ENCODE data around the gene NR4A1.

NR4A1 gene

DNA sequence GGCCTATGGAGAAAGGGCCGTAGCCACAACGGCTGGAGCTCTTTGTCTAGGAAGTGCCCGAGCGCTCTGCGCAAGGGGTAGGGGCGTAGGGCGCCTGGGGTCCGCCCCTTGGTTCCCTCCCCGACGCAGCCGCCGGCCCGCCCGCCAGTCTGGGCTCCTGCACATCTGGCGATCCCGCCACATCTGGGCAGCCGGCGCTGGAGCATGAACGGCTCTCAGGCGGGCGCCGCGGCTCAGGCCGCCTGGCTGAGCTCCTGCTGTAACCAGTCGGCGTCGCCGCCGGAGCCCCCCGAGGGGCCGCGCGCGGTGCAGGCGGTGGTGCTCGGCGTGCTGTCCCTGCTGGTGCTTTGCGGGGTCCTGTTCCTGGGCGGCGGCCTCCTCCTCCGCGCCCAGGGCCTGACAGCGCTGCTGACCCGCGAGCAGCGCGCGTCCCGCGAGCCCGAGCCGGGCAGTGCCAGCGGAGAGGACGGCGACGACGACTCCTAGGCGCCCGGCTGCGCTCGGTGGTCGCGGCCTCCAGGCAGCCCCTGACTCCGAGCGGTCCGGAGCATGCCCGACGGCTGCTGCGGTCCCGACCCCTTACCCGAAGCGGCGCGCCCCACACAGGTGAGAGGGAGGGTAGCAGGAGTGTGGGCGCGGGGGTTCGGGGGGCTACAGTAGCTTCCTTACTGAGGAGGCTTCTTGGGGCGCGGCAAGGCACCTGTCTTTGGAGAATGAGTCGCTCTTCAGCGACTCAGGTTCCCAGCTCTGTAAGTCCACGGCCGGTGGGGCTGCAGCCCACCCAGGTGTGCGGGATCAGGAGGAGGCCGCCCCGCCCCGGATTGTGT lies 28.5 kb downstream of the NR4A1 start, which contains the start of gene SMIM41:
SMIM41 (plus strand) TSS at position 129 of the 827 bp plus-strand sequence; CDS start at position 205, 76 bp downstream.
- no peak for DNase-seq (ENCODE audit: low read depth in 2 of 2)

DNA sequence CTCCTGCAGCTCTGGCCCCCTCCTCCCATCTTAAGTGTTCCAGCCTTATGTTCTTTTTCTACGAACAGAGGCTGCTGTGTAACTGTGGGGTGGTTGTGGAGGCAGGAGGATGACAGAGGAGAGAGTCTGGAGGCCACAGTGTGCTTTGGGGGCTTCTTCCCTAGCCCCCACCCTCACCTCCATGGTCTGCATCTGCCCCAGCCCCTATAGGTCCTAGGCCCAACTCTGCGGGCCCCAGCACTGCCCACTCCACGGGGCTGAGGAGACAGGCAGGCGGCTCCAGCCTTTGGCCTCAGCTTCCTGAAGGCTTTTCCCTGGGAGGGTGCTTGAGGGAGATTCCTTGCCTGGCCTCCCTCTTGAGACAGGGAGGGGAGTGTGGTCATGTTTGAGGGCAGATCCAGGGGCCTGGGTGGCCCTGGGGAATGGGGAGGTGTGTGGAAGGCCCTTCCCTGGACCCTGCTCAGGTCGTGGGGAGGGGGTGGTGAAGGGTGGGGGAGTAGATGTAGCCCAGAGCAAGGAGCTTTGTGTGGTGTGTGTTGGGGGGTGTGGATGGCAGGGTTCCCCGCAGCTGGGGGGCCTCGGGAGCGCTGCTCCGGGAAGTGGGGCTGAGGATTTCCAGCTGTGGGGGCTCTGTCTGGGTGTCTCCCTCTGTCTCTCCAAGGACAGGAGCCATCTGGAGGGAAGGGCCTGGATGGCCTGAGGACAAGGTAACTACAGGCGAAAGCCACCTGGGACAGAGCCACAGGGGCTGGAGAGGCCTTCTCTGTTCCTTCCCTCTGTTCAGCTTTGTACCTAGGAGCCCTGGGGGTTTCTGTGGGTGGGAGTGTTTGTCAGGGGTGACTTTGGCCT lies 29.4 kb downstream of the NR4A1 start:
- DNase-seq (ENCODE audit: low read depth in 2 of 2) = no peak

DNA sequence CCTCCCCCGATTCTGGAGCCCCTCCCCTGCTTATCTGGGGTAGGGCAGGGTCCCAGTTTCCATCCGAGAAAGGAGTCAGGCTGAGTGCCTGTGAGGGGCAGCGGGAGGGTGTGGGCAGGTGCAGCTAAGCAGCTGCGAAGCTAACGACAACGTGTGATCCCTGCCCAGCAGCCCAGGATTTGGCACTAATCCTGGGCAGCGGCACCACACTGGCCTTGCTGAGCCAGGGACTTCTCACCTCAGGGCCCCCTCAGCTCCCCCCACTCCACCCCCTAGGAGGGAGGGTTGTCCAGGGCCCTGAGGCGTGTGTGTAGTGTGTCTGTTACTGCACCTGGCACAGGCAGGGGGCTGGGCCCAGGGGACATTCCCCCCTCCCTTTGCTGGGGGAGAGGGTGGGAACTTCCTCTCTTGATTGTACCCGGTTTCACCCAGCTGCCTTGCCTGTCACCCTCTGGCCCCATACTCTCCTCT lies 30.1 kb downstream of the NR4A1 start:
- DNase-seq (ENCODE audit: low read depth in 2 of 2) = no peak

DNA sequence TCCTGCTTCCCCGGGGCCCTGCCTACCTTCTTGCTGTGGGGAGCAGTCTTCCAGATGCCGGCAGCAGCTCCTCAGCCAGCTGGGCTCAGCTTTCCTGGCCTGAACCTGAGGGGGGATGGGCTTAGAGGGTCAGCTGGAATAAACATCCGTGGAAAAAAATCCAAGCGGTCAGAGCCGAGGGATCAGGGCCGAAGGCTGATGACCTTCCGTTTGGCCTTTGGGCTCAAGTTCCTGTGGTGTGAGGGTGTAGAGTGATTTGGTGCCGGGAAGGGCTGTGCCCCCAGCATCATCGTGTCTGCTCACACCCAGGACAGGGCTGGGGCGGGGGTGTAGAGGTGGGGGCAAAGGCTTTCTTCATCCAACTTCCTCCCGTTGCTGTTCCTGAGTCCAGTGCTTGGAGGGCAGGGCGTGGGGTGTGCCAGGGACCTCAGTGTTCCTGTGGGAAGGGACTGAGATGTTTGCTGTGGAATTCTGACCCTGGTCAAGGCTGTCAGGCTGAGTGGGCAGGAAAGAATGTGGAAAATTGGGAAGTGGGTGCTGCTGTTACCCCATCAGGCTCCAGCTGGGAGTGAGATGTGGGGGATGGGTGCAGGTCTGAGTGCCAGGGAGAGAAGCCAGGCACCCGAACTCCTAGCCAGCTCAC lies 30.9 kb downstream of the NR4A1 start:
- DNase-seq (ENCODE audit: low read depth in 2 of 2) = no peak

DNA sequence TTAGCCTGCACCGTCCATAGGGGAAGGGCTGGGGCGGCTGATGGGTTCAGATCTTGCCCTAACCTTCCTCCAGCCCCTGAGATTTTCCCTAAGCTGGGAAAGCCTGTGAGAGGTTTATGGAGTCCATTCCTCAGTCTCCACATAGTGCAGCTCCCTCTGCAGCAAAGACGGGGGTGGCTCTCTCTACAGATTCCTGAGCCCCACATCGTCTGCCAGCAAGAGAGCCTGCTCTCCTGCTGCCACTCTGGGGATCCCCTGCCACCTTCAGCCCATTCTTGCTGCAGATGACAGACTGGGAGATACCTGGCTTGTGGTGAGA lies 31.4 kb downstream of the NR4A1 start:
- no peak for DNase-seq (ENCODE audit: low read depth in 2 of 2)

DNA sequence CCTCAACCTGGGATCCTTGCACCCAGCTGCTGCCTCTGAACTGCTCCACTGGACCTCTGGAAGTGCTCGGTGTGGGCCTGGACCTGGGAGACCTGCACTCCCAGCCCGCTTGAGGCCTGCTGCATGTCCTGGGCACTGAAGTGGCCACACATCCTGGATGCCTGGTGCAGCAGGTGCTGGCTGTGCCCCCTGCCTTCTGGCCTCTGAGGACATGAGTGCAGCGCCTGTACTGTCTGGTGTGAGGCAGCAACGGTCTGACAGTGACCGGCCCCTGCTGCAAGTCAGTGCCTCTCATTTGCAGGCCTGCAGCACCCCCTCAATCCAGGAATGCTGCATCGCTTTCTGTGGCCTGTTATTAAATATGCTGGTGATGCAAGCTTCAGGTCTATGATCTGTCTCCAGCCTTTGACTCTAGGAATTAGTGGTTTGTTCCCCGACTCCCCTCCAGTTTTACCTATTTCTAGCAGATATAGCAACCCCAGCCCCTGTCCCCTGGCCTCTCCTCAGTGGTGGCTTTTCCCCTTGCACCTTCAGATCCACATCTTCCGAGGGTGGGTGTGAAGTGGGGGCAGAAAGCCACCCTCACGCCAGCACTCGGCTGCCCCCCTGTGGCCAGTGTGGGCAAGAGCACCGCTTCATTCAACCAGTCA lies 31.9 kb downstream of the NR4A1 start:
- peak; percentile 10 to 19 for DNase-seq (ENCODE audit: low read depth in 2 of 2)

DNA sequence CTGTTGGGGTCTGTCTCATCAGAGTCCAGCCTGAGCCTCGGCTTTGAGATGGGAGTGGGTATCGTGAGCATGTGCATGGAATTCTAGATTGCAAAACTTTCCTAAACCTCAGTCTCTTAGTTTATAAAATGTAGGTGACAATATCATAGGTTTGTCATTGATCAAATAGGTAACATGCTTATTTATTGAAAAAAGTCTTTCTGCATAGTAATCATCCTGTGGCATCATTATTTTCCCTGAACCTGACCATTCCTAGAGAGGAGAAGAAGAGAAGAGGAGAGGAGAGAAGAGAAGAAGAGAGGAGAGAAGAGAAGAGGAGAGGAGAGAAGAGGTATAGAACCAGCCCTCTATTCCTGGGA lies 32.4 kb downstream of the NR4A1 start:
- no peak for DNase-seq (ENCODE audit: low read depth in 2 of 2)

DNA sequence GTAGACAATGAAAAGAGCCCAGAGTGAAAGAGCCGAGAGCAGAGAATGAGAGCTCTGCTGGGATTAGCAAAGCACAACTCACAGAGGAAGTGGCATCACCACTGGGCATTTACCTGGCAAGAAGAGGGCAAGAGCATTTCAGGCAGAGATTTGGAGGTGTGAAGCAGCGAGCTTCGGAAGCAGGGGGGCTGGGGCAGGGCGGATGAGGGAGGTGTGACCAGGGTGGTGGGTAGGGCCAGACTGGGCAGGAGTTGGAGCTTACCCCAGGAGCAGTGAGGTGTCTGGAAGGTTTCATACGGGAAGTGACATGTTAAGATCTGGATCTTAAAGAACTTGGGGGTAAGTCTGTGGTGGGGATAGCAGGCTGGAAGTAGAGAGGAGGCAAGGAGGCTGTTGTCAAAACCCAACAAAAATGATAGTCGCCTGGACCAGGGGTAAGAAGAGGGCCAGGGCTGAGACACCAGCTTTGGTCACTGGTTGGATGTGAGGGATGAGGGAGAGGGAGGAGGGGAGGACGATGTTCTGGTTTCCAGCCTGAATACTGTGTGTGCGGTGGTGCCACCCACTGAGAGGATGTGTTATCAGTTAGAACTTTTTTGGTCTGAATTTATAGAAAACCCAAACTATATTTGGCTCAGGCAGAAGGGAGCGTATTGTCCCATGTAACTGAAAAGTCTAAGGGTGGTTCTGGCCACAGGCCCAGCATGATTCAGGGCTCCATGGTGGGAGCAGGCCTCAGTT lies 33.4 kb downstream of the NR4A1 start:
- DNase-seq (ENCODE audit: low read depth in 2 of 2) = no peak

DNA sequence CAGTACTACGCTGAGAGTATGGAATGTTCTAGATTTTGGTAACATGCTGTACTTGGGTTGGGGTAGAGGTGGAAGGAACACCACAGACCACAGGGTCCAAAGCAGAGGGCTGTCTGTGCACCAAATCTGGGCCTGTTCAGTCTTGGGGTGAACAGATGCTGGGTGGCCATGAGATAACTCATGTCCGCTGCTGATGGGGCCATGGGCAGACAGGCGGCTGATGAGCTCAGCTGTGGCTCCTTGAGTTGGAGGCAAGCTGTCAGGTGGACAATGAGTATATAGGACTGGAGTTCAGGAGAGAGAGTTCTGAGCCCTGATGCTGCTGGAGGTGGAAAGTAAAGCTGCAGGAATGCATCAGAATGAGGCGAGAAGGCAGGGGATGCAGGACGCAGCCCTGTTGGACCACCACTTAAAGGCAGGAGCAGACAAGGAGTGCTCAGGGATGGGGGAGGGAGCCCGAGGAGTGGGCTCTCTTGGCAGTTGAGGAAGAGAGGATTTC lies 34.5 kb downstream of the NR4A1 start:
- DNase-seq (ENCODE audit: low read depth in 2 of 2) = no peak

DNA sequence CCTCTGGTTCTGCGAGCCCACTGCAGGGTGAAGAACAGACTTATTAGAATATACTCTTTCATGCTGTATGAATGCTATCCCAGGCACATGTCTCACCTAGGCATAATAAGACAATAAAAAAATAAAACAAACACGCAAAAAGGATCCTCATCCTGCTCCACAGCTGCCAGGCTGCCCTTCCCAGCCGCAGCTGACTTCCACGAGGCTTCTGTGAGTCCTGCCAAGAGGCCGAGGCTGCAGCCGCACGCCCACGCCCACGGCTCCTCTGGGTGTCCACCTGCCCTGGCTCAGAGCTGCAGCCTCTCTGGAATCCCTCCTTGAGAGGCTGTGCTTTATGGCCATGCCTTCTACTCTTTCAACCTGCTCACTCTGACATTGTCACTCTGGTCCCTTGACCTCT lies 35.1 kb downstream of the NR4A1 start:
- DNase-seq (ENCODE audit: low read depth in 2 of 2) = no peak

DNA sequence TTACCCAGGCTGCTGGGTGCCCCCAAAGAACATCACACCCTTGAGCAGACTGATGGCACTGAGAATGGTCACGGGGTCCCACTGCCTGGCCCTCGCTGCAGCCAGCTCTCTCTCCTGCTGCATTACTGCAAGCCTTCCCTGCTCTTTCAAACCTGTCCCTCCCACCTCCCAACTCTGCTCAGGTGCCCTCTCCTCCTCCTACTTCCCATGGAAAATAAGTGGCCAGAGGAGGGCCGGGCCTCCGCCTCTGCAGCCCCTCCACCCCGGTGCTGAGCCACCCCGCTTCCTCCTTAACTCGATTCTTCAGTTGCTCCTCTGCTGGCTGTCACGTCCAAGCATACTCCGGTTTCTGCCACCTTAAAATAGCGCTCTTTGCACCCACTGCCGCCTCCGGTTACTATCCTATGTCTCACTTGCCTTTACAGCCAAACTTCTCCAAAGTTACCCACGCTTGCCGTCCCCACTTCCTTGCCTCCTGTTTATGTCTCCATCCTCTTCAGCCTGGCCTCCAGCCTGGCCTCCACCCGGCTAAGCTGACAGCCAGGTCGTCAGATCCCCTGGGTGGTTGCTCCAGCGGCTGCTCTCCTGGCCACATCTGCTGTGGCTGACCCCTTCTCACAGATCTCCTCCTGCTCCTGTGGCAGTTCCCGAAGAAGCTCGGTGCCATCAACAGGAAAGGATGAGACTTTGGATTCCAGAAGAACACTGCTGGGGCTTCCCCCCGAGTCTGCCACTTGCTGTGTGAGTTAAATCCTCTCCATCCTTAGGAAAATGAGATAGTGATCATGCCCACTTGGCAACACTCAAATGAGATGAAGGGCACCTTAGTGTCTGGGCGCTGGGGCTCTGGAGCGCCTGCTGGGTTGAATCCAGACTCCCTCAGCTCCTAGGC lies 35.9 kb downstream of the NR4A1 start:
- DNase-seq (ENCODE audit: low read depth in 2 of 2) = no peak

DNA sequence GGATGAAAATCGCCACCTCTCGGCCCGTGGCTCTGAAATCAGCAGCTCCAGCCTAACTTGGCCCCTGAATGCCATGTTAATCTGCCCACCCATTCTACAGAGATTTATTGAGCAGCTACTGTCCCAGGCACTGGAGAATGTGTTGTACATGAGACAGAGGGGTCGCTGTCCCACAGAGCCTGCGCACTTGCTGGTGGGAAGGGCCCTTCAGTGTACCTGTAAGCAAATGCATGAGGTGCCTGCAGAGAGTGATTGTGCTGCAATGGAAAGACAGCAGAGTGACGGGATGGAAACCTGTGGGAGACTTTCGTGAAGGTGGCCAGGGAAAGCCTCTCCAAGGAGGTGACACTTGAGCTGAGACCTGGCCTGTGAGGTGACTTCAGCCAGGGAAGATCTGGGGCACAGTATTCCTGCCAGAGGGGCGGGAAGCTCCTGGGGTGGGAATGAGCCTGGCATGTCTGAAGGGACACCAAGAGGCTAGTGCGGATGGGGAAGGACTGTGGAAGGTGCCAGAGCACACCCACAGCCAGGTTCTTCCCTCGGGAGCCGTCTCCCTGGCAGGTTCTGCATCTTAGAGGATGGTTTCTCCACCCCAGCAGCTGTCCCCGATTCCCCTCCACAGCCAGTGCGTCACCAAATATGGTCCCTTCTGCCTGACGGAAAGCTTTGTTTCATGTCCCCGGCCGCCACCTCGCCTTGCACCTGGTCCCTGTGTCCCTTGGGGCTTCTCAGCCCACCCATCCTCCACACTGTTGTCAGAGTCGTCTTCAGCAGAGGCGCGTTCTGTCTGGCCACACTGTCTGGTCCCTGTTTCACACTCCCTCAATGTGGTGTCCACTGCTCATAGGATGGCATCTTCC lies 36.9 kb downstream of the NR4A1 start:
- no peak for DNase-seq (ENCODE audit: low read depth in 2 of 2)

DNA sequence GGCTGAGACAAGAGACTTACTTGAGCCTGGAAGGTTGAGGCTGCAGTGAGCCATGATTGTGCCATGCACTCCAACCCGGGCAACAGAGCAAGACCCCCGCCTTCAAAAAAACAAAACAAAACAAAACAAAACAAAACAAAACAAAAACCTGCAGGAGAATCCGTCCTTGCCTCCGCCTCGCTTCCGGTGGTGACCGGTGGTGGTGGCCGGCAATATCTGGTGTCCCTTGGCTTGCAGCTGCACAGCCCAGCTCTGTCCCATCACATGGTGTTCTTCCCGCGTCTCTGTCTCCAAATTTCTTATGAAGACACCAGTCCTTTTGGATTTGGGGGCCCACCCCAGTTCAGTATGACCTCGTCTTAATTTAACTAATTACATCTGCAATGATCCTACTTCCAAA lies 38.2 kb downstream of the NR4A1 start:
- DNase-seq (ENCODE audit: low read depth in 2 of 2) = no peak

DNA sequence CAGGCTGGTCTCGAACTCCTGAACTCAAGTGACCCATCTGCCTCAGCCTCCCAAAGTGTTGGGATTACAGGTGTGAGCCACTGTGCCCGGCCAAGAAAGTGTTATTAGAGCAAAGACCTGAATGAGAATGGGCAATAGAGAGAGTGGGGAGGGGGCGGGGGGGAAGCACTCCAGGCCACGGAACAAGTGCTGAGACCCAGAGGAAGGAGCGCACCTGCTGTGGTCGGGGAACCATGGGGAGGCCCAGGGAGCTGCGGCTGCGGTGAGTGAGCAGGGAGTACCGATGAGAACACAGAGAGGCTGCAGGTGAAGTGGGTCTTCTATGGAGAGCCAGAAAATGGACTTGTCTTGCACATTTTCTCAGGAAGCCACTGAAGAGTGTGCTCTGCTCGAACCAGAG lies 39.0 kb downstream of the NR4A1 start:
- no peak for DNase-seq (ENCODE audit: low read depth in 2 of 2)

DNA sequence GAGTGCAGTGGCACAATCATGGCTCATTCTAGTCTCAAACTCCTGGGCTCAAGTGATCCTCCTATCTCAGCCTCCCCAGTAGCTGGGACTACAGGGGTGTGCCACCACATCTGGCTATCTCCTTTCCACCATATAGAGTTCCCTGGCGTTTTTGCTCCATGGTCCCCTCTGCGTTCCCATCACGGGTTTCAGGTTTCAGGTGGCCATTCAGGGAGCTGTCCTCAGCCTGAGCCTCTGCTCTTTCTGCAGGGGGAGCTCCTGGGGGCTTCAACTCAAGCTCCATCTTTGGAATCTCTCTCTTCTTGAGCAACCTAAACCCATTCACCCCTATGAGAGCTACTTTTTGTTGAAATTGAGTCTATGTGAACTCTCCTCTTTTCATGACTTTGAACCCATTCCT lies 39.8 kb downstream of the NR4A1 start:
- no peak for DNase-seq (ENCODE audit: low read depth in 2 of 2)

DNA sequence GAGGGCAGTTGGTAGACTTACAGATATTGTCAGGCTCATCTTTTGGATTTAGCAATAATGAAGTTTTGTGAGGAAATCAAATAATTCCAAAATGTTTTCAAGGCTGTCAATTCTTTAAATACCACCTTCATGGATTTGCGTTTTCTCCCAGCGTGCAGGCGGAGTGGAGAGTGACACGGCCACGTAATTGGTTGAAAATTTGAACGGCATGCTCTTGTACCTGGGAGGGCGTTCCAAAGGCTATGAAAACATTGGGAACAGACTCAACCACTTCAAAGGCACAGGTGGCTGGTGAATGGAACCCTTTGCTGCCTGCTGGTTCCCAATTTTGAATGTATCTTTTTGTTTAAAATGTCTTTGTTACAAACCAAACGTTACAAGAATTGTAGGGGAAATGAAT lies 40.6 kb downstream of the NR4A1 start:
- DNase-seq (ENCODE audit: low read depth in 2 of 2) = no peak

DNA sequence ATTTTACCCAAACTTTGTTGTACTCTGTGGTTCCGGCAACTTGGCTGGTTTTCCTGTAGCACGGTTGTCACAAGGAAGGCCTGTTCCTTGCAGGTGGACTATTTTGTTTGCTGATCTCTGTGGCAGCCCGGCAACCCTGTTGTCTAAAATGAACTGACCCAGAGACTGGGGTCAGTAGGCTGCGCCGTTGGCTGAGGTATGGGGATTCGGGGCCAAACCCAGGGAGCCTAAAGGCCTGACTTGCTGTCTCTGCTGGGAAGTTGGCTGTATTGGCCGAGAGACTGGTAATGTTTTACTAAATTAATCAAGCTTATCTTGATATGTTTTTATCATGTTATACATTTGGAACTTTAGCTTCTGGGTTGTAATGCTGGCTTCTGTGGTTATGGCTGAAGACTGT lies 42.1 kb downstream of the NR4A1 start:
- DNase-seq (ENCODE audit: low read depth in 2 of 2) = no peak

DNA sequence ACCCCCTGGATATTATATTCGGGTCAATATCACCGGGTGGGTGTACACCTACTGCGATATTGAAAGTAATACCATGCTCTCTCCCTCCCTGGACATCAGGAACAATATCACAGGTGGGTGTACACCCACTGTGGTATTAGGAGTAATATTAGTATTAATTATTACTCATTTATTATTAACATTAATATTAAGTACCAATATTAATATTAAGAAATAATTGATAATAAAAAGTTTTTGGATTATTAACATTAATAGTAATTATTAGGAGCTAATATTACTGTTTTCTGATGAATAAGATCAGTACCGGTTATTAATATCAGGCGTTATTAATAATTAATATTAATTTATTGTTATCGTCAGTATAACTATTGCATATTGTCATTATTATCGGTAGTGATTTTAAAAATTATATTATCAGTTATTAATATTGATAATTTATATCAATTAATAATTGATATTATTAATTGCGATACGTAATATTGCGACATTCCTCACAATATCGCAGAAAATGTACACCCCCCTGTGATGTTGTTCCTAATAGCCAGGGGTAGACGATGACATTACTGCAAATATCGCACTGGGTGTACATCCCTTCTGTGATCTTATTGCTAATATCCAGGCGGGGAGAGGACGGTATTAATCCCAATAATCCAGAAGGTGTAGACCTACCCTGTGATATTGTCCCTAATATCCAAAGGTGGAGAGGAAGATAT lies 45.2 kb downstream of the NR4A1 start:
- no peak for DNase-seq (ENCODE audit: low read depth in 2 of 2)

Data from fibroblast of skin of left quadriceps (primary cell).